ENCODE measurements around the gene ZNF518A. TPM values are rescaled to one million over a fixed set of nuclear protein-coding genes. Genes with fewer than 3 reads are reported as not detected.

The ZNF518A gene
- total RNA-seq, 1 experiment from 2014 or later = 36.2 TPM

DNA sequence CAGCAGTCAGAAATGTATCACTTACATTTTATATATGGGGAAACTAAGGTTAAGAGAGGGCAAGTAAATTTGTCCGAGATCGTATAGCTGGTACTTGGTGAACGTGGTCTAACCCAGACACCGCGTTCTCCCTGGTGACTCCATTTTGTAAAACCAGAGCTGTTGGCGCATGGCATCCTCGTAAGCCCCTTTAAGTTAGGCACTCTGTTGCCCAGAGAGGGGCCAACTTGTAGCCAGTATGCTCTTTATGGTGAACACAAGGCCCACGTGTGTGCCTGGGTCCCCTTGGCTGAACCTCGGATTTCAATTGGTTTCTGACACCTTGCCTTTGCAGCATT lies 39.7 kb upstream of the ZNF518A start:
- TF ChIP-seq, protein P1, sequence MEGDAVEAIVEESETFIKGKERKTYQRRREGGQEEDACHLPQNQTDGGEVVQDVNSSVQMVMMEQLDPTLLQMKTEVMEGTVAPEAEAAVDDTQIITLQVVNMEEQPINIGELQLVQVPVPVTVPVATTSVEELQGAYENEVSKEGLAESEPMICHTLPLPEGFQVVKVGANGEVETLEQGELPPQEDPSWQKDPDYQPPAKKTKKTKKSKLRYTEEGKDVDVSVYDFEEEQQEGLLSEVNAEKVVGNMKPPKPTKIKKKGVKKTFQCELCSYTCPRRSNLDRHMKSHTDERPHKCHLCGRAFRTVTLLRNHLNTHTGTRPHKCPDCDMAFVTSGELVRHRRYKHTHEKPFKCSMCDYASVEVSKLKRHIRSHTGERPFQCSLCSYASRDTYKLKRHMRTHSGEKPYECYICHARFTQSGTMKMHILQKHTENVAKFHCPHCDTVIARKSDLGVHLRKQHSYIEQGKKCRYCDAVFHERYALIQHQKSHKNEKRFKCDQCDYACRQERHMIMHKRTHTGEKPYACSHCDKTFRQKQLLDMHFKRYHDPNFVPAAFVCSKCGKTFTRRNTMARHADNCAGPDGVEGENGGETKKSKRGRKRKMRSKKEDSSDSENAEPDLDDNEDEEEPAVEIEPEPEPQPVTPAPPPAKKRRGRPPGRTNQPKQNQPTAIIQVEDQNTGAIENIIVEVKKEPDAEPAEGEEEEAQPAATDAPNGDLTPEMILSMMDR (conservative IDR thresholded peaks at IDR 0.05) = no peak
- H3K4me1 ChIP-seq (ENCODE audit: insufficient read depth, low read length) = no peaks in the 10 kb centered on the region
- H3K18ac ChIP-seq (ENCODE audit: insufficient read length, low read depth, low read length) = no peak overlapping the region
- Mint-ChIP-seq H3K4me3 (no peak overlapping the region), H3K9me3 (no peaks in the 10 kb centered on the region), H3K4me1 (no peaks in the 10 kb centered on the region), H3K36me3 (ENCODE audit: insufficient read depth in 1 of 3, low read depth in 3 of 3) (no peaks in the 10 kb centered on the region), H3K27me3 (ENCODE audit: low read depth) (no peaks in the 10 kb centered on the region; the same call in 1 of the 2 replicates), H3K27ac (no peak overlapping the region)
- peak overlapping the region; percentile 20 for H3K4me2 ChIP-seq (ENCODE audit: insufficient read depth, insufficient read length, low read length)
- H4K8ac ChIP-seq (replicated peaks; ENCODE audit: insufficient read length, low read depth, low read length) = no peak overlapping the region
- no peak overlapping the region for H3T11ph ChIP-seq (ENCODE audit: low read length)
- H4K20me1 ChIP-seq (ENCODE audit: control insufficient read depth, insufficient read depth, insufficient read length) = no peaks in the 10 kb centered on the region
- H2AFZ ChIP-seq (ENCODE audit: low read length) = no peak overlapping the region
- H3K27ac ChIP-seq (ENCODE audit: insufficient read length, low read depth, low read length) = peak overlapping the region; percentile 30
- peak overlapping the region; percentile 96 for H4K5ac ChIP-seq (ENCODE audit: insufficient read length, low read depth, low read length)
- no peak overlapping the region for H2AK5ac ChIP-seq (ENCODE audit: insufficient read length, low read length)
- no peak for DNase-seq
- H3K4ac ChIP-seq (ENCODE audit: low read depth, low read length) = no peak overlapping the region
- no peak overlapping the region for H3K56ac ChIP-seq (ENCODE audit: insufficient read length, low read depth, low read length)
- H3K14ac ChIP-seq (ENCODE audit: insufficient read depth, low read length) = no peak overlapping the region
- no peak overlapping the region for H2BK20ac ChIP-seq (ENCODE audit: low read depth, low read length, poor library complexity, severe bottlenecking)
- no CpG with 5 or more reads among the region's 9 CpGs for WGBS (ENCODE audit: extremely low coverage, insufficient read length, low lambda C conversion rate)
- H3K79me1 ChIP-seq (ENCODE audit: insufficient read depth, low read depth, low read length, poor library complexity, severe bottlenecking) = no peaks in the 10 kb centered on the region
- H2BK15ac ChIP-seq (ENCODE audit: low read depth, low read length) = no peak overlapping the region; the same call in 1 of the 2 replicates
- H3K23ac ChIP-seq (ENCODE audit: insufficient read length, low read depth, low read length) = no peak overlapping the region
- H4K91ac ChIP-seq (ENCODE audit: insufficient read length, low read depth, low read length) = no peak overlapping the region
- H3K9me3 ChIP-seq (ENCODE audit: control insufficient read depth, low read depth, low read length) = no peaks in the 10 kb centered on the region
- no peak overlapping the region for H2BK5ac ChIP-seq (ENCODE audit: insufficient read length, low read length)
- H3K23me2 ChIP-seq (ENCODE audit: insufficient read length, low read depth, low read length, poor library complexity, severe bottlenecking) = no peaks in the 10 kb centered on the region
- H2BK120ac ChIP-seq (ENCODE audit: low read depth, low read length, poor library complexity, severe bottlenecking) = no peak overlapping the region
- no peak overlapping the region for H2BK12ac ChIP-seq (ENCODE audit: insufficient read length, low read depth, low read length)
- no peak overlapping the region for H3K9ac ChIP-seq (ENCODE audit: extremely low read depth, insufficient read length, low read length)
- no peaks in the 10 kb centered on the region for H3K79me2 ChIP-seq (ENCODE audit: insufficient read depth, low read length)
- H3K27me3 ChIP-seq (ENCODE audit: insufficient read depth, low read length) = no peaks in the 10 kb centered on the region; the same call in 1 of the 2 replicates
